Right cardiac atrium (tissue), 5 donors: ENCODE results near the gene TTN. TPM values are rescaled to one million over a fixed set of nuclear protein-coding genes. Genes with fewer than 3 reads are reported as not detected.
"Not testable (repeated sequence)": the region's sequence is repeated elsewhere in the genome, so short reads cannot be mapped to it uniquely, and the experiment has no call there.

Source experiments
- ATAC-seq, 2 donors: fragments of 200-7000 bp; cut with Tn5 transposase; one replicate each; pipeline versions ENCODE4 v1.8.0 to v1.9.1; 2020; ENCODE audit warnings: moderate library complexity in 2 of 2, mild to moderate bottlenecking in 1 of 2
- DNase-seq, 3 donors: peaks; one replicate each; pipeline ENCODE4 v3.0.0-alpha.2; 2020
- H3K27ac ChIP-seq: one replicate; pipeline ENCODE4 v1.5.1; 2013; ENCODE audit warnings: mild to moderate bottlenecking, low read length, control low read depth, moderate library complexity
- H3K27me3 ChIP-seq: one replicate; pipeline ENCODE4 v1.6.1; 2013; ENCODE audit not compliant: control insufficient read depth, insufficient read depth
- H3K4me1 ChIP-seq: one replicate; pipeline ENCODE4 v1.6.1; 2013; ENCODE audit warnings: low read length; ENCODE audit not compliant: control insufficient read depth, insufficient read depth
- H3K4me3 ChIP-seq: one replicate; pipeline ENCODE4 v1.5.1; 2013; ENCODE audit warnings: low read length, control low read depth
- H3K9me3 ChIP-seq: one replicate; pipeline ENCODE4 v1.6.1; 2013; ENCODE audit warnings: low read length; ENCODE audit not compliant: control insufficient read depth
- WGBS: extraction: QIAGEN DNeasy Blood & Tissue Kit; methylation state at CpG from one replicate; pipeline ENCODE4 v1.1.7; 2013; 5-methylcytosine and 5-hydroxymethylcytosine counted together
- intact Hi-C, 4 donors: fragments of 100-400 bp; cut with DNase I; formaldehyde crosslinking; loops; one replicate each; pipeline versions ENCODE4 v1.11.0 to v1.14.0; 2022 to 2023
- polyA plus RNA-seq: library from polyadenylated mRNA; stranded (reverse); fragments of 200-250 nt; gene quantifications from one replicate; pipeline ENCODE4 v1.2.3, GENCODE V29; 2013
- total RNA-seq, 4 donors: library from RNA; stranded (reverse); fragmentation: NEBNext Ultra II Directional; extraction: Animal tissue kit (Norgen Biotek cat#: 25700); gene quantifications; one replicate each; pipeline ENCODE4 v1.2.1, GENCODE V29; 2021
- donor health status: healthy with polysubstance abuse.
- donor health status: DM: no; HTN: yes; CAD: no.
- donor health status: DM: no; HTN: no; CAD: no.
- donor health status: DM: no; HTN: yes; CAD: no; lungs with severe emphysema.
- donor health status: DM: yes; HTN: yes; CAD: no.

Gene TTN
- total and polyA plus RNA-seq, 5 donors: 266 to 2,179 (median 1,828) TPM

DNA sequence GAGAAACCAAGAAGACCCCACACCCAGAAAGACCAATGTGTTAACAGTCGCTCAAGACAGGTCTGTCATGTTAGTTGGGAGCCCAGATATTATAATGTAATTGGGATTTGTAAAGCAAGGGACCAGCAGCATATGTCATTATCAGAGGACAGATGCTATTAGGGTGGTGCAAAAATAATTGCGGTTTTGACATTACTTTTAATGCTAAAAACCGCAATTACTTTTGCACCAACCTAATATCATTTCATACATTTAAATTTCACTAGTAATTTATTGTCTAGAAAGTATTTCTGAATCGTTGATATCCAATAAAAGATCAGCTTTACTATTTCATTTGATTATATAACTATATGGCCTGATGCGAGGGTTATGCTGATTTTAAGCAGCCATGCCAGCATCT lies 131.2 kb downstream of the TTN start:
- no peaks in the 10 kb centered on the region for H3K9me3 ChIP-seq
- intact Hi-C loops: no loop called here
- no peaks in the 10 kb centered on the region for H3K4me1 ChIP-seq
- ATAC-seq (no peak), DNase-seq (no peak)
- no peaks in the 10 kb centered on the region for H3K27me3 ChIP-seq
- H3K4me3 ChIP-seq: no peak overlapping the region
- no peak overlapping the region for H3K27ac ChIP-seq
- 93% methylated on average over 5 of the region's 5 CpGs for WGBS

DNA sequence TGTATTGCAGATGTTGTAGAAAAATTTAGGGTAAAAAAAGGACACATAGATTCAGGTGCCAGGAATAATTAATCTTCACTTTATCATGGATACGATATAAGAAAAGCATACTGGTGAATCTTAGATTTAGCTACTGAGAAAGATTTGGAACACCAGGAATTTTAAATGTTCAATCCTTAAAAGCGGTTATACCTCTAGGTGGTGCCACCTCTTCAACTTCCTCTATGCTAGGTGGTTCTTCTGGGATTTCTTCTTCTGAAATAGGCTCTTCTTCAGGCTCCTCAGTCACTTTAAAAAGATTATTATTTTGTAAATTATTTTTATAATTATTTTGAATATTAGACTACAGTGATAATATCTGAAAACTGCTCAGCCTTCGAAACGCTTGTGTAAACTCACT lies 133.1 kb downstream of the TTN start:
- no peak for DNase-seq
- Histone ChIP-seq H3K9me3 (no peaks in the 10 kb centered on the region), H3K4me1 (no peaks in the 10 kb centered on the region), H3K27ac (no peak overlapping the region), H3K4me3 (no peak overlapping the region), H3K27me3 (no peaks in the 10 kb centered on the region)
- no peak for ATAC-seq
- 83% methylated on average over 4 of the region's 4 CpGs for WGBS
- intact Hi-C loops: no loop called here

GRCh38 chr2:178666458-178666857 lies 140.8 kb downstream of the TTN start:
- Histone ChIP-seq H3K4me1 (no peaks in the 10 kb centered on the region), H3K27ac (no peak overlapping the region), H3K27me3 (no peaks in the 10 kb centered on the region), H3K4me3 (no peak overlapping the region), H3K9me3 (no peaks in the 10 kb centered on the region)
- intact Hi-C loops: no loop called here
- ATAC-seq (no peak), DNase-seq (no peak)

DNA sequence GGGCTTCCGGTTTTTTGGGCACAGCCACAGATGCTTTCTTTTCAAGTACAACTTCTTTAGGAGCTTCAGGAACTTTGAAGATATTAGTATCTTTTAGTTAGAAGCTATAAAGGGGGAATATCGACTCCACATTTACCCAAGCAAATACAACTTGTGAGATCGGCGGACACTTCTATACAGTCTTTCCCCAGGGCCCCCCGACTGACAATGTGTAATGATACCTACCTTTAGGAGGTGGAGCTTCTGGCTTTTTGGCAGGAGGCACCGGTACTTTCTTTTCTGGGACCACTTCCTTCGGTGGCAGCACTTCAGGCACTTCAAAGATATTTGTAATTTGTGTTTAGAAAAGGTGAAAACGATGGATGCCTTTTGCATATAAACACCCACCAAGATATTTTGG lies 148.7 kb downstream of the TTN start:
- H3K9me3 ChIP-seq, intact Hi-C loops: not testable (repeated sequence)
- peak; percentile 26 to 33 for ATAC-seq

GRCh38 chr2:178650554-178650953 lies 156.7 kb downstream of the TTN start:
- no peak overlapping the region for H3K4me3 ChIP-seq
- peak in 1 of 2 donors; percentile 33 for ATAC-seq
- no peaks in the 10 kb centered on the region for H3K9me3 ChIP-seq
- H3K27me3 ChIP-seq: no peaks in the 10 kb centered on the region
- H3K4me1 ChIP-seq: no peaks in the 10 kb centered on the region
- DNase-seq: no peak
- intact Hi-C loops: no loop called here
- H3K27ac ChIP-seq: no peak overlapping the region
- WGBS: 65% methylated on average over 5 of the region's 5 CpGs

More for the DNA sequence above, 148.7 kb downstream of the TTN start:
- not testable (repeated sequence) for H3K27me3 ChIP-seq, H3K27ac ChIP-seq, H3K4me3 ChIP-seq, DNase-seq, H3K4me1 ChIP-seq
- 84% methylated on average over 2 of the region's 8 CpGs for WGBS

DNA sequence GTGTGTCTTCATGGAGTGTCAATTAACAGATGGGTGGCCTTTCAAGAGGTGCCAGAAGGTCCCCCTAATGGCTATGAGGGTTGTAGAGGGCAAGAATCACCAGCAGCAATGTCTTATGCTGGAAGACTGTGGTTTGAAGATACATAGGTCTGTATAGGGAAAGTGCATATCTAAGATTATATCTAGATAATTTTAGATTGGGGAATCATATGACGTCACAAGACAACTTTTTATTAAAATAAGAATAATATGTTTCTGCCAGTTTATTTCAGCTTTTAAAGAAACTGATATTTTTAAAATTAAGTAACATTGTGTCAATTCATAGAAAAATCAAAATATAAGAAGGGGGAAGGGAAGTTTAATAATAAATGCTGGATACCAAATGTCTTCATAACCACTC lies 162.3 kb downstream of the TTN start:
- Histone ChIP-seq H3K4me3 (no peak overlapping the region), H3K27ac (no peak overlapping the region), H3K4me1 (no peaks in the 10 kb centered on the region), H3K27me3 (no peaks in the 10 kb centered on the region), H3K9me3 (no peaks in the 10 kb centered on the region)
- ATAC-seq (peak in 1 of 2 donors; percentile 43), DNase-seq (no peak)
- WGBS: 83% methylated on average over 1 of the region's 1 CpG
- intact Hi-C loops: no loop called here

DNA sequence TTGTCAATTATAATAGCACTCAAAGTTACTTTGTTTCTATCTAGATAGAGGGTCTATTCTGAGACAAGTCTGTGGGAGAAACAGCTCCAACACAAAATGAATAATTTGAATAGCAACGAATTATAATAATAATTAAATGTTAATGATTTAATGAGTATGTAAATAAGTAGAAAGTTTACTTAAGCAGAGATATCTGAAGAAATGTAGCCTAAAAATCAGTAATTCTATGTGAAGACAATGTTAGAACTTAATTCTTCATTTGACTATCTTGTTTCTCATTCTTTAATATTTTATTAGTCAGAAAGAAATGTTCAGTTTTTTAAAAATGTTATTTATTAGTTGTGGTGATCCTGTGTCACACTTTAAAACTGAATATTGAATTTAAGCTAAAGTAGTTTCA lies 165.7 kb downstream of the TTN start:
- DNase-seq (no peak), ATAC-seq (no peak)
- intact Hi-C loops: no loop called here
- no peak overlapping the region for H3K4me3 ChIP-seq
- WGBS: 42% methylated on average over 1 of the region's 1 CpG
- no peaks in the 10 kb centered on the region for H3K4me1 ChIP-seq
- no peaks in the 10 kb centered on the region for H3K27me3 ChIP-seq
- no peaks in the 10 kb centered on the region for H3K9me3 ChIP-seq
- H3K27ac ChIP-seq: no peak overlapping the region

DNA sequence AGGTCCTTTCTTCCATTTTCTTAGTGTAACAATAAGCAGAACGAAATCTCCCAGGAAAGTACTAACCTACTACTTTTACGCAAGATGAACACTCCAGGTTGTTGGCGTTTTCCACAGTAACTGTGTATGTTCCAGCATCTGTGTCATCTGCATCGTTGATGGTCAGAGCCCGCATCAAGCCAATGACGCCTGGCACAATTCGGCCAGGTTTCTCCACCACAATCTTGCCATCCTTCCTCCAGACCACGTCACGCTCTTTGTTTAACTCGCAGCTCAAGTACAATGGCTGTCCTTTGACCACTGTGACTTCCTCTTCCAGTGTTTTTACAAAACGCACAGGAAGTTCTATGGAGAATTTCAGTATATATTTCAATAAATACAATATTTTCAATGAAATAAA lies 171.3 kb downstream of the TTN start:
- DNase-seq: peak in 1 of 3 donors; percentile 18
- Histone ChIP-seq H3K4me3 (no peak overlapping the region), H3K4me1 (no peaks in the 10 kb centered on the region), H3K27me3 (no peaks in the 10 kb centered on the region), H3K27ac (no peak overlapping the region), H3K9me3 (no peaks in the 10 kb centered on the region)
- WGBS: 80% methylated on average over 11 of the region's 11 CpGs
- intact Hi-C loops: no loop called here
- ATAC-seq: peak; percentile 18 to 32

- H3K27ac ChIP-seq: no peak overlapping the region
- H3K4me1 ChIP-seq: no peaks in the 10 kb centered on the region
- H3K9me3 ChIP-seq: no peaks in the 10 kb centered on the region
- WGBS: 31% methylated on average over 3 of the region's 3 CpGs
- H3K27me3 ChIP-seq: no peaks in the 10 kb centered on the region
- intact Hi-C loops: no loop called here
- no peak overlapping the region for H3K4me3 ChIP-seq
- DNase-seq (no peak), ATAC-seq (no peak)
Measured at GRCh38 chr2:178632729-178633128, 174.5 kb downstream of the TTN start.

DNA sequence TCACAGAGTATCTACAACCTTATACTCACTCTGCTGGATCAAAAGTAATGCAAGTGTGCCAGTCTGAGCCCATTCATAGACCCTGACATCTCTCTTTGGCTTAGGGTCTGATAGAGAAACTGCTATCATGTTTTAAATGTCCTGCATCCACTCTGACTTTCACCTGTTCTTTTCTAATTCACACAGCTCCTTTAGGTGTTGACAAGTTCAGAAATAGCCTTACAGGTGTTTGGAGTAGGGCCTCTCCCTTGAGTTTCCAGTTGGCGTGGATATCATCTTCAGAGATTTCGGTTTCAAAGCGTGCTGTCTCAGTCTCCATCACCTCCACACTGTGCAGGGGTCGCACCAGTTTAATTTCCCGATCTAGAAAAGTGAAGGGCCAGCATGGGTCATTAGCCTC lies 176.6 kb downstream of the TTN start:
- Histone ChIP-seq H3K4me3 (no peak overlapping the region), H3K27me3 (no peaks in the 10 kb centered on the region), H3K4me1 (no peaks in the 10 kb centered on the region), H3K9me3 (no peaks in the 10 kb centered on the region), H3K27ac (no peak overlapping the region)
- ATAC-seq: peak in 1 of 2 donors; percentile 11
- 70% methylated on average over 5 of the region's 5 CpGs for WGBS
- DNase-seq: no peak
- intact Hi-C loops: no loop called here

GRCh38 chr2:178629463-178629862 lies 177.8 kb downstream of the TTN start:
- Histone ChIP-seq H3K9me3 (no peaks in the 10 kb centered on the region), H3K4me3 (peak overlapping the region; percentile 2), H3K27me3 (no peaks in the 10 kb centered on the region), H3K27ac (peak overlapping the region; percentile 68), H3K4me1 (no peaks in the 10 kb centered on the region)
- 70% methylated on average over 11 of the region's 11 CpGs for WGBS
- ATAC-seq (peak; percentile 82), DNase-seq (peak; percentile 25 to 58 (median 48))
- intact Hi-C loops: no loop called here

DNA sequence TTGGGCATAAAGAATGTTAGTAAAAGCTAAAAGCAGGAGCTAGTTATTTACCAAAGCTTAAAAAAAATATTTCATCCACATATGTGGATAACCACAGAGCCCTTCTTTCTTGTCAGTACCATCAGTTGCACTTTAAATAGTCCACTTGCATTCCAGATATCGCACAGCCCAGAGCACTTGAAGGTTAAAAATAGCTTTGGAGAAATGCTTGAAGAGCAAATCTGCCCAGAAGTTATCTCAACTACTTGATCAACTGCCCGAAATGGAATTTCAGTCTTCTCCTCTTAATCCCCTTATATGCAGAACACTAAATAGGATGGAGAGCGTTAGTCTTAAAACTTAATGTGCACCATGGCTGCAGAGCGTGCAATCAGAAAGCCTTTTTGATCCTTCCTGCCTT lies 178.6 kb downstream of the TTN start:
- peak overlapping the region; percentile 33 for H3K4me3 ChIP-seq
- H3K27ac ChIP-seq: no peak overlapping the region
- 51% methylated on average over 4 of the region's 4 CpGs for WGBS
- DNase-seq (no peak), ATAC-seq (peak; percentile 77 to 78)
- no peaks in the 10 kb centered on the region for H3K27me3 ChIP-seq
- intact Hi-C loops: no loop called here
- no peaks in the 10 kb centered on the region for H3K4me1 ChIP-seq
- no peaks in the 10 kb centered on the region for H3K9me3 ChIP-seq
